GM19238 (cell line): ENCODE measurements around the gene DSTN.
A peak's percentile ranks its signal among the peaks of the same experiment; 100 is the strongest.

Experiments used
- DNase-seq: peaks from one replicate; pipeline ENCODE4 v3.0.0; 2011; ENCODE audit warnings: low spot score; ENCODE audit not compliant: insufficient read length

Gene DSTN

DNA sequence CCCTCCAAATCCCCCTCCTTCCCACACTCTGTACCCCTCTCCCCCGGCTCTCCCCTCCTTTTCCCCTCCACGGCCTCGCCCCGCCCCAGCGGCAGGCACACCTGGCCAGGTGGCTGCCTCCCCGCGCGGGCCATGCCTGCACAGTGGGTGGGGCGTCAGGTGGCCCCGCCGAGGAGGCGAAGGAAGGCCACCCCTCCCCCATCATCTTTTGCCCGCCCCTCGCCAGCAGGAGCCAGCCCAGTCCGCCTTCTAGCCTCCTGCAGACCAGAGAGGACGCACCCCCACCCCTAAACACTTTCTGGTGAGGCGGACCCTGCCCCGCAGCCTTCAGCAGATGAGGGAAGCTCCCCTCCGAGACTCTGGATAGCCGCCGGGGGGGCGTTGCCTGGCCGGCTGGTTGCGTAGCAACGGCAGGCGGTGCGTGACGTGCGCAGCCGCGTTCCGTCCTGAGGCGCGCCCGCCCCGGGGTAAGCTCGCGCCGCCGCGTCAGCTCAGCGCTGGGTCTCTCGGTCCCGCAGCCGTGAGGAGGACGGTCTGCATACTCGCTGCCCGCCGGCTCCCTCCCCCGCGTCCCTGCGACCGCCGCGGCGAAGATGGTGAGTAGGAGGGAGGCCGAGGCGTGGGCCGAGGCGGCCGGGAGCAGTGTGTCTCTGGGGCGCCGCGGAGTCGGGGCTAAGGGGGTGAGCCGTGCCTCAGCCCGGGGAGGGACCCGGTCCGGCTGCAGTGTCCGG lies at the start of gene DSTN:
Gene DSTN, plus strand, starts transcription at position 460 of the 731 bp plus-strand sequence. Its CDS starts 134 bp downstream, at position 594.
- peak; percentile 84 for DNase-seq

DNA sequence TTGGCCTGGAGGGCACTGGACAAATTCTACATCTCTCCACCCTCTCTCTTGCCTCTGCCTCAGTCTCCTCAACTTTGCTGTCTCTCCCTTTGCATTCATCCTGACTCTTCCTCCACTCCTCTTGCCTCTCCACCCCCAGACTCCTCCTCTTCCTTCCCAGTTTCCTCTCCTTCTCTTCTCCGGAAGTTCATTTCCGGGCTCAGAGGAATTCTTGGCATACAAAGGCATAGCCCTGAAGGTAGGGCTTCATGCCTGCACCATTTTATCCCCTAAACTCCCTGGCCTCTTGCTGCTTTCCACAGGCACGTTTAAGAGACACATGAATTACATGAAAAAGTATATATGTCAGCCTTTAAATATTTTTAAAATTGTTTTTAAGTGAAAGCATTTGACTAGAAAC lies 49.3 kb upstream of the DSTN start:
- DNase-seq, result no peak

DNA sequence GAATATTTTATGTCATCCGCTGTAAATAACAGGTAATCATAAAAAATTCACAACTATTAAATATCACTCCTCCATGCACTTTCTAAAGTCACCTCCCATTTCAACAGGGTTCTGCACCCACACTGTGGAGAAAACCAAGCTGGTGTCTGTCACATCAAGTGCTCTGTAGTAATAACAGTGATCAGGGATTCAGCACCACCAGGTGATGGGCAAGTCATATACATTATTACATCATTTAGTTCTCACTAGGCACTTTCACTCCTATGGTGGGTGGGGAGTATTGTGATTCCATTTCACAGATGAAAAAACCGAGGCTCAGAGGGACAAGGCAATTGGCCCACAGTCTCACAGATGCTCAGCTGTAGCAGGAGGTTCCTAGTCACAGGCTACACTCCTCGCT lies 47.3 kb upstream of the DSTN start:
- no peak for DNase-seq

DNA sequence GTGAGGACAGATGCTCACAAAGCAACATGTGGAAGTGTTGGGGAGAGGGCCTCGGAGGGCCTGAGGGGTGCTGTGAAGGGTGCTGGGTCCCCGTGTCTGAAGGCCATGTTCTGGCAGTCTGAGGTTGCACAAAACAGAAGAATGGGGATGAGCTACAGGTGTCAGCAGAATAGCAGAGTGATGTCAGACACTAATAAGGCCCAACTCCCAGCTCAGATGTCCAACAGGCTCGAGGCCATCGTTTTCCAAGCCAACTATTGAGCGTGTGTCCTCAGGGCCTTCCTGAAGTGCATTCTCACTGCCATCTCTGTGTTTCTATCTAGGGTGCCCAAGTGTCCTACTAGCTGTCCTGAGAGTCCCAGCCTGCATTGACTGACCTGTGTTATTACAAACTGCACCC lies 46.5 kb upstream of the DSTN start:
- no peak for DNase-seq

DNA sequence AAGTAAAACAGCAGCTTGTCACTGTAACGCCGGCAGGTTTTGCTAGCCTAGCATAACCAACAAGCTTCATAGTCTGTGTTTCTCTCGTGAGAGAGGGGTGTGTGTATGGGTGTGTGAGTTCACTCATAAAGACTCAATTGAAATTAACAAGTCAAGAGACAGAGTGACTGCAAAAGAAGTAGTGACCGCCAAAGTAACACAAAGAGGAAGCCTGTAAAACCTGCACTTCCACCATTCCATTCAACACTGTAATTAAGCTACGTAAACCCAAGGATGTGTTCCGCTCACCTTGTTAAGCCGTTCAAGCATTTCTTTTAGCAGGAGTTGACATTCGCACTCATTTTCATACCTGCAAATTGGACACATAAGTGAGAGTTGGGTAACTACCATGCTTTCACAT lies 45.3 kb upstream of the DSTN start:
- no peak for DNase-seq

DNA sequence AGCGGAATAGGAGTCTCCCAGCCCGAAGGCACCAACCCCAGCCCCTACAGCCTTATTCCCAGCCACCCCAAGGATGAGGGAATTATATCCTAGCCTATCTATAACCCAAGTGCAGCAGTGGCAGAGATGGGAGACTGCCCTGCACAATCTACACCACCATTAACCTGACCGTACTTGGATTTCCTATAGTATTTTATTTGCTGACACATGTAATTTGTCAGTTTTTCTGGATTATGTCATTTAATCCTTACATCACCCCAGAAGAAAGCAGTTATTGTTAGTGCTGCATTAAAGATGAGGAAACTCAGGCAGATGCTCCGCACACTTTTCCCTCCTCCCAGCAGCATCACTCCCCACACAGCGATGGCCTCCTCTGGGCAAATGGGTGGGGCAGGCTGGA lies 44.7 kb upstream of the DSTN start:
- no peak for DNase-seq

DNA sequence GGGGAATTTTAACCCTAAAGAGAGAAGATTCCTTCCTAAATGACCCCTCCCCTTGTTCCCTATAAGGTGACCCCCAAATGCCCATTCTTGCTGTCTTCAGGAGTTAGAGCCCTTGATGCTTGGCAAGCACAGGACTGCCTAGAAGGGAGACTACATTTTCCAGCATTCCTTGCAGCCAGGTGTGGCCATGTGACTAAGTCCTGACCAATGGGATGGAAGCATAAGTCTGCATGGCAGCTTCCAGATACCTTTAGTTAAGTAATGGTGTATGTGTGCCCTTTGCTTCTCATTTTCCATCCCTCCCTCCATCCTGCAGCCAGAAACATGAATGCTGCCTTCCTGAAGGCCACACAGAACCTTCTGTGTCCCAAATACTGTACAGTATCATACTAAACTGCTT lies 44.2 kb upstream of the DSTN start:
- DNase-seq, result no peak

DNA sequence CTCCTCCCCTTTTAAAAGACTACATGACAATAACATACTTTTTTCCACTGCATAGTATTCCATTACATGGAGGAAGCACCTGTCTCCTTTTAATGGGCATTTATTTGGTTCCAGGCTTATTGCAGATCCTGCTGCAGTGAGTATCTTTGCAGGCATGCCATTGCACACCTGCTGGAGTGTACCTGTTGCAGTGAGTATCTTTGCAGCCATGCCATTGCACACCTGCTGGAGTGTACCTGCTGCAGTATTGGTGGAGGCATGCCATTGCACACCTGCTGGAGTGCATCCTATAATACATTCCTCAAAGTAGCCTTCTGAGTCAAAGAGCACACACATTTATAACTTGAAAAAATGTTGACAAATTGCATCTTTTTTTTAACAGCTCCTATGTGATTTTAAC lies 40.3 kb upstream of the DSTN start:
- no peak for DNase-seq

DNA sequence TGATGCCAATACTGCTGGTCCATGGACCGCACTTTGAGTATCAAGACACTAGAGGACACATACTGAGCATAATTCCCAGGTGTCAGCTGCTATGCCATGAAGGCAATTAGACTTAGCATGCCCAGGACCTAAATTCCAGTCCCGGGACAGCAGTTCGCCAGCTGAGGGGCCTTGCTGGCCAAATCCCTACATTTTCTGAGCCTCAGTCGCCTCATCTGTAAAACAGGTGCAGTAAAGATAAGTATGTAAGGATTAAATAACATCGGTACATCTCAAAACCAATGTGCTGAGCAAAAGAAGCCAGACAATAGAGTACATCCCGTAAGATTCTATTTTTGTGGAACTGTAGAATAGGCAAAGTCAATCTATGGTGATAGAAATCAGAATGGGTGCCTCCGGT lies 39.7 kb upstream of the DSTN start:
- no peak for DNase-seq

DNA sequence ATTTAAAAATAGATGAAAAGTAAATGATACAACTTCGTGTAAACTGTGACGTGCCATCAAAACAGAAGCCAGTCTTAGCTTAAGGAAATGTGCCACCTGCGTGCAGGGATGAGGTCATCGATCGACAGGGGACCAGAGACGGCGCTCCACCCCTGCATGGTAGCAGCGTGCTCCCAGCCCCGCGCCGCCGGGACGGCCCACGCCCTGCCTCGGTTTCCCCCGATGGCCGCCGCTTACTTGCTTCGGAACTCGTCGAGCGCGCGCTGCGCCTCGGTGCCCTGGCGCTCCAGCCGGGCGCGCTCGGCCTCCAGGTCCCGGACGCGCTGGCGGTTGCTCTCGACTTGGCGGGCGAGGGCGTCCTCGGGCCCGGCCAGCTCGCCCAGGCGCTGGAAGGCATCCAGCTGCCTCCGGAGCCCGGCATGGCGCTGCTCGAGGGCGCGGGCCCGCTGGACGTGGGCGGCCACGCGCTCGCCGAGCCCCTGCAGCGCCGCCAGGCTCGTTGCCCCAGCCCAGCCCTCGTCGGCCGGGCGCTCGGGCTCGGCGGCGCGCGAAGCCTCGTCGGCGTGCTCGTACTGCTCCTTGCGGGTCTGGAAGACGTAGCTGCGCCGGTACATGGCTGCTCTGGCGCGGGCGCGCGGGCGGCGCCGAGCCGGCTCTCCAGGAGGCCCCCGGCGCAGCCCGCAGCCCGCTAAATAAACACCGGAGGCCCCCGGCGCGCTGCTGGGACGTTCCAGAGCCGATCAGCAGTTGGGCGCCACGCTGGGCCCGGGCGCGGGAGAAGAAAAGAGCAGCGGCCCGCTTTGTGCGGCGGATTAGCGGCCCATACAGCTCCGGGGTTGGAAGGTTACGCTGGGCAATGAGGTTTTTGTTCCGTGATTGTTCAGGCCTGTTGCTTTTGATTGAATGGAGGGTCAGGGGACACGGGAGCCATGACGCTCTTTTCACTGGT lies 38.9 kb upstream of the DSTN start, which contains the start of gene BFSP1:
Gene BFSP1, minus strand, starts transcription at position 664 of the 949 bp plus-strand sequence. Its CDS starts 50 bp downstream, at position 614.
- DNase-seq, result no peak

DNA sequence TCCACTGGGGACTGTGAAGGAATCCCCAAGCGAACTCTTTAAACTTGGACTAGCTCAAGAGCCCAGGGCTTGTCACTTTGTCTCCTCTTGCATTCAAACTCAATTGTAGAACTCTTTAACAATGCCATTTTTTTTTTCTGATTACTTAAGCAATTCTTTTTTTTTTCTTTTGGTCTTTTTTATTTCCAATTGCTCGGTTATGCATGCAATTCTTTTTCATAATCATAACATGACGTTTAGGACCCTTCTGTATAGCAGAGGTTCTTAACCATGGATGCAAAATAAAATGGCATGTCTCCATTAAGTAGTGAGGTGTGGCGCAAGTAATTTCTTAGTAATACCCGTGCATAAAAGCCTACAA lies 38.2 kb upstream of the DSTN start:
- no peak for DNase-seq

DNA sequence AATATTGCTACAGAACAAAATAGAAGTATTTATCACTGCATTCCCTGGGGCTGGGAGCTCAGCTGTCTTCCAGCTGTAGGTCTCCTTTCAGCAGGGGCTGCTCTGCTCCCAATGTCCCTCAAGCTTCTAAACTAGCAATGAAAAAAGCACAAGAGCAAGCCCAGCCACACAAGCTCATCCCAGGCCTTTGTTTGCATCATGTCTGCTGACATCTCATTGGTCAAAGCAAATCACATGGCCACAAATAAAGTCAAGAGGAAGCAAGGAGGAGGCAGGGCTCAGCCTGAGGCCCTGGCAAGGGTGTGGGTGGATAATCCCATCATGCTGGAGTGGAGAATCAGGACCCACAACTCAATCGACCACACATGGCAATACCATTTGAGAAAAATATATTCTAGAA lies 36.5 kb upstream of the DSTN start:
- no peak for DNase-seq

DNA sequence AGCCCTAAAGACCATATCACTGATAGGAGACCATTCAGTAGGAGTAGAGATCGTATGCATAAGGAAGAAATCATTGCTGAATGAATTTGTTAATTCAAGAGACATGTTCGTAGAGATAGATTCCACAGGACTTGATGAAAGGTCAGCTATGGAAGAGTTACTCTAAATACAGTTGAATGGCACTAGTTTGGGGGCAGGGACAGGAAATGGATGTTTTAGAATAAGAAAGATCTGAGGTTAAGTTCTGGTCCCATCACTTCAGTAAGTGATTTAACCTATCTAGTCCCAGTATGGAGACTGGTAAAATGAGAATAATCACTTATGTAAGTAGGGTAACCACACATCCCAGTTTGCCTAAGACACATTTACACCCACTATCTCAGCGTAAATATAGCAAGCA lies 35.8 kb upstream of the DSTN start:
- DNase-seq, result no peak

DNA sequence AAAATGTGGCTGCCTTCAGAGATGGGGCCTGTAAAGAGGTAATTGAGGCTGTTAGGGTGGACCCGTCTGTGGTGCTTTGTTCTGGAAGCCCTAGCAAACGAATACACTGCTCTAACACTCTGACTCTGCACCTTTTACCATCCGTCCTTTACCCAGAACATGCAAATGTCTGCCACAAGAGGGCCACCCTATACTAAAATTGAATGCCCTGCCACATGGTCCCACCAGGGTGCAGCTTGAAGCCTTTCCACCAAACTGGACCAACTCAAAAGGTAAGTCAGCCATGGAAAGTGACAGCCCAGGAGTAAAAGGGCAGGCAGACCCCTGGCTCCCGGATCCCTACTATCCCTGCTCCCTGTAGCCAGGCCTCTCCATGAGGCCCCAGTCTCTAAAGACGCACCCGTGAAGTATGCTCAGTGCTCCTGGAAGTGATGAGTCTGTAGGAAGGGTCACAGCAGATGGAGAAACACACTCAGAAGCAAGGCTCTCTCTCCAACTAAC lies 32.9 kb upstream of the DSTN start:
- DNase-seq, result peak; percentile 57

DNA sequence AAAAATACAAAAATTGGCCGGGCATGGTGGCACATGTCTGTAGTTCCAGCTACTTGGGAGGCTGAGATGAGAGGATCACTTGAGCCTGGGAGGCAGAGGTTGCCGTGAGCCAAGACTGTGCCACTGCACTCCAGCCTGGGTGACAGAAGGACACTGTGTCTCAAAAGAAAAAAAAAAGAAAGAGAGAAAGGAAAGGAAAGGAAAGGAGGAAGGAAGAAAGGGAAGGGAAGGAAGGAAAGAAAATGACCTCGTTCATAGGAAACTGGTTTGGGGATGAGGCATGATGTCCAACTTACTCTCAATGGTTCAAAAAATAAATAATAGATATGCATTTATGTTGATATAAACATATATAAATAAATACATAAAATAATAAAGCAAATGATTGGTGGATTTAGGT lies 31.9 kb upstream of the DSTN start:
- no peak for DNase-seq

DNA sequence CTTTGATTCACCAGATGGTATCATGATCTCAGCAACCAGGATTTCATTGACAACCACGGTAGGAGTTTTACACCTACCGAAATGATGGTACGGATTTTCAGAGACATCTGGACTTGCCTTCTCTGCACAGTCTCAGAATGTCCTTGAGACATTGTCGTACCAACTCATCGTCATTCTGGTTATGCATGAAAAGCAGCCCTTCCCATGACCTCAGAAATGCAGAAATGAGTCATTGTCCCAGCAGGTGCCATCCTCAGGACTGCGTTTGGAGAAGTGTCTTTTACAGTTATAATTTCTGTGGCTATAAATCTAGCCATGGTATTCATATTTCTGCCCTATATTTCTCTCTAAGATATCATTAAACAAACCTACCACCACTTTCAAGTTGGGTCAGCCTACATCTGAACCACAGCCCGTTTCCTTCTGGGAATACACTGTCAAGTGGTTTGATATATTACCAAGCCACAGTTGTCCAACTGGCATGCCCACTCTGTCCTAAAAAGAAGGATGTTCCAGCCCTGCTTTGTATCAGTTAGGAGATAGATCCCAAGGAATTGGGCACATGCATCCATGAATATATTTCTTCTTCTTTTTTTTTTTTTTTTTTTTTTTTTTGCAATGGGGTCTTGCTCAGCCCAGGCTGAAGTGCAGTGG lies 31.2 kb upstream of the DSTN start:
- peak; percentile 16 for DNase-seq

DNA sequence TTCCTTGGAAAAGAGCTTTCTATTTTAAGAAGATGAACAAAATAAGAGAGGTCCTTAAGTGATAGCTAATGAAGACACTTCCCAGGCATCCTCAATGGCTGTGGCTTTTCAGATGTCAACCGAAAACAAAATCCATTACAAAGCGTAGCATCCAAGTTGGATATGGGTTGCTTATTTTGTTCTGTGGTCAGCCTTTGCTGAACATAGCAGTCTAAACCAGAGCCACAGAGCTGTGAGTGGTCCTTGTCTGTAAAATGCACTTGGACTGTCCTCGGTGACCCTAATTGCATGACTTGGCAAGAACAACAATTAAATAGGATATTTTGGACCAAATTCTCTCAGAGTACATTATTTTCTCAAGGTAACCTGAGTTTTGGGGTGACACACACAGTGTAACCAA lies 28.3 kb upstream of the DSTN start:
- no peak for DNase-seq

DNA sequence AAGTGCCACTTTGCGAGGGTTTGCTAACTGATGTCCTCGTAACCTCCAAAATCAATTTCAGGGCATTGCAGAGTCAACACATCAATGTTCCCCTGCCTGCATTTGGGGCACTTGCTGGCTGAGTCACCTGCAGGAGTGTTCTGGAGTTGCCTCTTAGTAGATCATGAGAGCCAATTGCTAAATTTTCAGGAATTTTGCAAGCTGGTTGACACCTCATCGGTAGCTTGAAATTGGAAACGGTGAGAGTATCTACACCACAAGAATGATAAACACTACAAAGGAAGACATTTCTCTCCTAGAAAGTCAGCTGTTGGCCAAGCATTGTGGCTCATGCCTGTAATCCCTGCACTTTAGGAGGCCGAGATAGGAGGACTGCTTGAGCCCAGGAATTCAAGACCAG lies 27.9 kb upstream of the DSTN start:
- no peak for DNase-seq

DNA sequence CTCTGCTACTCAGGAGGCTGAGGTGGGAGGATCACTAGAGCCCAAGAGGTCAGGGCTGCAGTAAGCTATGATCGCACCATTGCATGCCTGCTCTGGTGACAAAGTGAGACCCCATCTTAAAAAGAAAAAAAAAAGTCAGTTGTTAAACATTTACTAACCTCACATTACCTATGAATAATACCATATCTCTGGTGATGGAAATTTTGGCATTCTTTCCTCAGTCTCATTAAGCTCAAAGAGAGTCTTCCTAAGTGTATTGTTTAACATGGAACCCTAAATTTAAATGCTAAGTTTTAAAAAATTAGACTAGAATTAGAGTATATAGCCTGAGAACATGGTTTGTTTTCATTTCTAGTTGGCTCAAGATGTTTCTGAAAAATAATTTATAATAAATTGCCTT lies 27.4 kb upstream of the DSTN start:
- DNase-seq, result no peak

DNA sequence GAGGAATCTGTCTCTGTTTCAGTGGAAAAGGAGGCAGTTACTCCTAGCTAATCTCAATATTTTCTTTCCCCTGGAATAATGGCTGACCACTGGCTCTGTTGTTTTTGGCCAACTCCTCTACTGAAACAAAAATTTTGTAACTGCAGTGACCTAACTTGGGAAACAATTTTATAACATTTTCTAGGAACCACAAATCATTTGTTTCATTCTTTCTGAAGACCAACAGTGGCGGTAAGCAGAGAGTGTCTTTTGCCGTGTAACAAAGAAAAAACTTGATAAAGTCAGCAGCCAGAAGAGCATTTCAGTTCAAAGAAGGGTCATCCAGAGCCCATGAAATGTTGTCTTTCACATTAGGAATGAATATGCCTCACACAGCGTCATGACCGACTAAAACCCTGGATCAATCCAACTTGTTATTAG lies 26.9 kb upstream of the DSTN start:
- no peak for DNase-seq

DNA sequence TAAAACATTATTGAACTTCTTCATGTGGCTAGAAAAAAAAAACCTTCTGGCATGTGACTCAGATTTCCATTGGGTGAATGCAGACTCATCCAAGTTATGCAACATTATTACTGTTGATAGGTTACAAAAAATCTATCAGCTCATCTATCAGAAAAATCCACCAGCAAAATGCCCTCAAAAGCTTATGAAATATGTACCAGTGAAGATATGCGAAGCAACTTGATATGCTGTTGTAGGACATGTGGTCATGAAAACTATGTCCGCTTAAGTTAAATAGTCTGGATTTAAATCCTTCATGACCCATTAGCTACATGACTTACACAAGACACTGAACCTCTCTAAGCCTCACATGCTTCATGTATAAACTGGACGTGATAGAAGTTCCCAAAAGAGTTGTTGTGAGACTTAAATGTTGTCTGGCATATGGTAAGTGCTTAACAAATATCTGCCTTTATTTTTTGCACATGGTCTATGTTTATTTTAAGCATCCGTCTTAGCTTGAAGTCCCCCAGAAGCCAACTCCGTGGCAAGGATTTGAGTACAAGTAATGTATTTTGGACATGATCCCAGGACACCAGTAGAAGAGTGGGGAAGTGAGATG lies 26.2 kb upstream of the DSTN start:
- DNase-seq, result no peak
